Measurements from ENCODE around the gene XCL1.
"Not testable (repeated sequence)": the region's sequence is repeated elsewhere in the genome, so short reads cannot be mapped to it uniquely, and the experiment has no call there.

Gene XCL1

DNA sequence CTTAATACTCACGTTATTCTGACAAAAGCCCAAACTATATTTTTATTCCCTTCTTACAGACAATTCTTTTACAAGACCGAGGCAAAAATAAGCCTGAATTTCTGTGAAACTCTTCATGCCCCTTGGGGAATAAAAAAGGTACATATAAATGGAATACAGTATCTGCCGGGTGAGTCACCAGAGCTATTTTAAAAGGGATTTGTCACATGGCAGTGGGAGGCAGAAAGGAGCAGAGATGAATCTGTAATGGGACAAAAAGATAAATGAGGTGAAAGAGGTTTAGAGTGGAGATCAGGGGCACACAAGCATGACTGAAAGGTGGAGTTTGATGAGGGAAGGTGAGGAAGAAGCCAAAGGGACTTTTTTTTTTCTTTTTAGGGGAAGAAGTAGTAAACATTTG, 8.8 kb downstream of the XCL1 start:
- TF ChIP-seq CTCF (IDR thresholded peaks at IDR 0.05; ENCODE audit: extremely low read depth, missing control alignments) = no peak
- DNase-seq (ENCODE audit: low spot score) = no peak

DNA sequence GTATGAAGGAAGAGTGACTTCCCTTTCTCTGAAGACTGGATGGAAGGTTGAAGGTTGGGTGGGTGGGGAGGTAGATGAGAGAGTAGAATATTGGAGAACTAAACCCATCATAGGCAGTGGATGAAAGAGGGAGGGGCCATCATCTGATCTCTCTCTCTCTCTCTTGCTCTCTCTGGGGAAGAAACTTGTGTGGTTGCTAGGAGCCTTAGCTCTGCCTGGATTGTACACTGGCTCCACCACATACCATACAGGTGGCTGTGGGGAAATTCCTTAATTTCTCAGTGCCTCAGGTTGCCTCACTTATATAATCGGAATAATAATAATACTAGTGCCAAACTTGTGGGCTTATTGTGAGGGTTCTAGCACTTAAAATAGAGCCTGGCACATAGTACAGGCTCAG, 9.5 kb downstream of the XCL1 start:
- no peak for TF ChIP-seq CTCF (IDR thresholded peaks at IDR 0.05; ENCODE audit: extremely low read depth, missing control alignments)
- DNase-seq (ENCODE audit: low spot score) = no peak

DNA sequence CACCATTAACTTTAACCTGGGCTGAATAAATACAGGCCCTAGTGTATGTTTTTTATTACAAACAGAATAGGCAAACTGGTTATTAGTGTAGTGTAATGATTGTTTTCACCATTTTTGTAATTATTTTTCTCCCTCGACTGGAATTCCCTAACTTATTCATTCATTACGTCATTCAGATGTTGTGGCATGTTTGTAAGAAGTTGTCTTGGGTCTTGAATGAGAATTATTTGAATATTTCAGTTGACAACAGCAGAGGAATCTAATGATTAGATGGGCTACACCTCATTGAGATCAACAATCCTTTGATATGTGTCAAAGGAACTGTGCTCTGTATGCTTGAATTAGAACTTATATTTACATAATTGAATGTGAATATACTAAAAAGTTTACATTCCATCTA, 12.8 kb downstream of the XCL1 start:
- TF ChIP-seq CTCF (IDR thresholded peaks at IDR 0.05; ENCODE audit: extremely low read depth, missing control alignments) = no peak
- DNase-seq (ENCODE audit: low spot score) = no peak

DNA sequence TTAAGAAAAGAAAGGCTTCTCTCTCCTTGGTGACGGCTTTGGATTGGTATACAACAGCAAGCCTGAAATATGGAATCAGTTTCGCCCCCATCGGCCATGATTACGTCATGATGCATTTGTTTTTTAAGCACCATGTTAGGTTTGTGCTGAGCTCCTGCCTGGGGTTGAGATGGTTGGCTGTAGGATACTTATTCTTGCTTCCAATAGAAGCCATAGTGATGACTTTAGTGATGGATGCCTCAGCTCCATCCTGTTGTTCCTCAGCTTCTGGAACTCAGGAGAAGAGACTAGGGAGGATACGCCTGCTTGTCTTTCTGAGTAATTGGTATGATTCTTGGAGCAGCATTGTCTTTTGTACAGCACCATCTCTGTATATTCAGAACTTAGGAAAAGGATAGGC, 14.7 kb downstream of the XCL1 start:
- no peak for DNase-seq (ENCODE audit: low spot score)
- TF ChIP-seq CTCF (IDR thresholded peaks at IDR 0.05; ENCODE audit: extremely low read depth, missing control alignments) = no peak

GRCh38 chr1:168591641-168592250, 15.3 kb downstream of the XCL1 start:
- DNase-seq (ENCODE audit: low spot score) = no peak
- no peak for TF ChIP-seq CTCF (IDR thresholded peaks at IDR 0.05; ENCODE audit: extremely low read depth, missing control alignments)

GRCh38 chr1:168595403-168595802, 19.0 kb downstream of the XCL1 start:
- not testable (repeated sequence) for DNase-seq (ENCODE audit: low spot score)

- DNase-seq (ENCODE audit: low spot score) = no peak
- TF ChIP-seq CTCF (IDR thresholded peaks at IDR 0.05; ENCODE audit: extremely low read depth, missing control alignments) = no peak
Measured at GRCh38 chr1:168598125-168598524, 21.7 kb downstream of the XCL1 start.

DNA sequence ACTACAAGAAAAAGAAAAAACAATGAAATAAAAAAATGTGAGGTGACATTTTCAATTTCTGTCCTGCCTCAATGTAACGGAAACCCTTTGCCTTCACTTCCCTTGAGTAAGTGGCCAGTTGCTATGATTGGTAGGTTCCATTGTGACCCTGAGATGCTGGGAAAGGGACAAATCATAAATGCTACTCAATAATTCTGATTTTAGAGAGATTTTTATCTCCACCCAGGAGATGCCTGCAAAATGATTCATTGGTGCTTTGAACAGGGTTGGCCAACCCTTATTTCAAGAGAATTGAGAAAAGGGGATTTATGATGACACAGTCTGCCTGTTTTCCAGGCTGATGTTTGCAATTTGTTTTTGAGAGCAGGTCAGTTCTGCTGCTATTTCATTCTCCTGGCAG, 22.5 kb downstream of the XCL1 start:
- DNase-seq (ENCODE audit: low spot score) = no peak
- no peak for TF ChIP-seq CTCF (IDR thresholded peaks at IDR 0.05; ENCODE audit: extremely low read depth, missing control alignments)

Measured in GM20000 (cell line).